Esophagus muscularis mucosa (tissue), 4 donors: ENCODE results near the gene ACTBL2.

ENCODE experiments used
- EP300 ChIP-seq: sonication (generic); formaldehyde crosslinking; IDR thresholded peaks from one replicate; pipeline ENCODE4 v1.6.1; 2017; ENCODE audit warnings: antibody characterized with exemption
- POLR2A ChIP-seq: fragments of 450-650 bp; IDR thresholded peaks from one replicate; pipeline ENCODE4 v1.6.1; 2017; ENCODE audit warnings: antibody characterized with exemption, moderate library complexity, mild to moderate bottlenecking, low read depth
- POLR2AphosphoS5 ChIP-seq, 2 donors: sonication (generic); formaldehyde crosslinking; IDR thresholded peaks; one replicate each; pipeline ENCODE4 v1.6.1; 2017; ENCODE audit warnings: antibody characterized with exemption in 2 of 2
- TF ChIP-seq, protein P1 (sequence below), 3 experiments: fragments of 200-600 bp in 2 of 3; fragments of 450-650 bp in 1 of 3; sonication (generic) in 2 of 3; IDR thresholded peaks; one replicate each; pipeline ENCODE4 v1.5.1; 2017 to 2019; ENCODE audit warnings: antibody characterized with exemption in 3 of 3, mild to moderate bottlenecking in 2 of 3, moderate library complexity in 1 of 3

GRCh38 chr5:57432876-57433275 is 49.7 kb downstream of the ACTBL2 start:
- TF ChIP-seq, protein P1, sequence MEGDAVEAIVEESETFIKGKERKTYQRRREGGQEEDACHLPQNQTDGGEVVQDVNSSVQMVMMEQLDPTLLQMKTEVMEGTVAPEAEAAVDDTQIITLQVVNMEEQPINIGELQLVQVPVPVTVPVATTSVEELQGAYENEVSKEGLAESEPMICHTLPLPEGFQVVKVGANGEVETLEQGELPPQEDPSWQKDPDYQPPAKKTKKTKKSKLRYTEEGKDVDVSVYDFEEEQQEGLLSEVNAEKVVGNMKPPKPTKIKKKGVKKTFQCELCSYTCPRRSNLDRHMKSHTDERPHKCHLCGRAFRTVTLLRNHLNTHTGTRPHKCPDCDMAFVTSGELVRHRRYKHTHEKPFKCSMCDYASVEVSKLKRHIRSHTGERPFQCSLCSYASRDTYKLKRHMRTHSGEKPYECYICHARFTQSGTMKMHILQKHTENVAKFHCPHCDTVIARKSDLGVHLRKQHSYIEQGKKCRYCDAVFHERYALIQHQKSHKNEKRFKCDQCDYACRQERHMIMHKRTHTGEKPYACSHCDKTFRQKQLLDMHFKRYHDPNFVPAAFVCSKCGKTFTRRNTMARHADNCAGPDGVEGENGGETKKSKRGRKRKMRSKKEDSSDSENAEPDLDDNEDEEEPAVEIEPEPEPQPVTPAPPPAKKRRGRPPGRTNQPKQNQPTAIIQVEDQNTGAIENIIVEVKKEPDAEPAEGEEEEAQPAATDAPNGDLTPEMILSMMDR (IDR thresholded peaks at IDR 0.05) = peak in 1 of 3 experiments; percentile 15
- TF ChIP-seq POLR2AphosphoS5 (IDR thresholded peaks at IDR 0.05) (no peak), POLR2A (no peak), EP300 (no peak)
